H1 (cell line): ENCODE data around the gene EGLN3. TPM values are rescaled to one million over a fixed set of nuclear protein-coding genes. Genes with fewer than 3 reads are reported as not detected.
A peak's percentile ranks its signal among the peaks of the same experiment; 100 is the strongest.

Source experiments
- ASH2L ChIP-seq: fragments of 200-600, 300-600 bp; sonication (generic); IDR thresholded peaks from one replicate; pipeline ENCODE4 v1.7.1; 2017; ENCODE audit warnings: low read length
- BACH1 ChIP-seq: IDR thresholded peaks from 2 replicates; pipeline ENCODE4 v1.6.1; 2012; ENCODE audit warnings: low read length, improper control_type of control experiment
- CHD2 ChIP-seq: IDR thresholded peaks from 2 replicates; pipeline ENCODE4 v1.6.1; 2012; ENCODE audit warnings: low read length, improper control_type of control experiment
- CREB1 ChIP-seq: IDR thresholded peaks from 2 replicates; pipeline ENCODE4 v1.6.1; 2012; ENCODE audit warnings: inconsistent platforms
- CTBP2 ChIP-seq: IDR thresholded peaks from 2 replicates; pipeline ENCODE4 v1.7.0; 2011; ENCODE audit warnings: borderline replicate concordance, mild to moderate bottlenecking, moderate library complexity, mixed read lengths, low read length; ENCODE audit not compliant: insufficient read depth, insufficient read length
- EGR1 ChIP-seq: IDR thresholded peaks from 2 replicates; pipeline ENCODE4 v1.6.1; 2011; ENCODE audit warnings: low read depth, low read length, borderline replicate concordance
- EZH2 ChIP-seq: fragments of 200-600 bp; sonication (generic); IDR thresholded peaks from 2 replicates; pipeline ENCODE4 v1.7.1; 2012; ENCODE audit warnings: low read depth, mild to moderate bottlenecking, moderate library complexity, low read length, inconsistent platforms; ENCODE audit not compliant: severe bottlenecking
- FOSL1 ChIP-seq: IDR thresholded peaks from 2 replicates; pipeline ENCODE4 v1.6.1; 2011; ENCODE audit warnings: mild to moderate bottlenecking, low read depth, low read length, moderate library complexity; ENCODE audit not compliant: insufficient read depth
- KDM4A ChIP-seq: IDR thresholded peaks from one replicate; pipeline ENCODE4 v1.7.1; 2012; ENCODE audit warnings: low read depth, mild to moderate bottlenecking, moderate library complexity, low read length, inconsistent platforms; ENCODE audit not compliant: severe bottlenecking
- NANOG ChIP-seq: IDR thresholded peaks from 2 replicates; pipeline ENCODE4 v1.6.1; 2011; ENCODE audit warnings: low read length, low read depth, mild to moderate bottlenecking, inconsistent platforms; ENCODE audit not compliant: insufficient read depth, poor library complexity, severe bottlenecking
- PHF8 ChIP-seq: fragments of 200-600 bp; sonication (generic); conservative IDR thresholded peaks from 2 replicates; pipeline ENCODE4 v1.7.1; 2012; ENCODE audit warnings: low read depth, mild to moderate bottlenecking, inconsistent platforms, low read length, moderate library complexity
- POLR2A ChIP-seq, 2 experiments: IDR thresholded peaks; 1 replicate in 1 of 2; 2 replicates in 1 of 2; pipeline ENCODE4 v1.6.1; 2011; ENCODE audit warnings: low read depth in 2 of 2, low read length in 2 of 2, mild to moderate bottlenecking in 2 of 2; ENCODE audit errors: control extremely low read depth in 1 of 2
- POU5F1 ChIP-seq: IDR thresholded peaks from 2 replicates; pipeline ENCODE4 v1.6.1; 2011; ENCODE audit warnings: low read depth, mild to moderate bottlenecking, low read length, moderate library complexity
- SIN3A ChIP-seq, 2 experiments: IDR thresholded peaks in 1 of 2; conservative IDR thresholded peaks in 1 of 2; 2 replicates each; pipeline ENCODE4 v1.6.1; 2011 to 2012; ENCODE audit warnings: low read length in 2 of 2, improper control_type of control experiment in 1 of 2, low read depth in 1 of 2, mild to moderate bottlenecking in 1 of 2
- SP2 ChIP-seq: IDR thresholded peaks from 2 replicates; pipeline ENCODE4 v1.6.1; 2012; ENCODE audit warnings: mild to moderate bottlenecking, low read length, inconsistent platforms
- TAF1 ChIP-seq: IDR thresholded peaks from 2 replicates; pipeline ENCODE4 v1.6.1; 2011; ENCODE audit warnings: mild to moderate bottlenecking, low read depth, low read length
- TAF7 ChIP-seq: optimal IDR thresholded peaks from 2 replicates; pipeline ENCODE3; 2011; ENCODE audit warnings: low read depth, mild to moderate bottlenecking, inconsistent platforms, low read length, moderate library complexity, borderline replicate concordance
- TBP ChIP-seq: IDR thresholded peaks from 2 replicates; pipeline ENCODE4 v1.6.1; 2011; ENCODE audit warnings: low read depth, low read length, improper control_type of control experiment
- TCF12 ChIP-seq: IDR thresholded peaks from 2 replicates; pipeline ENCODE4 v1.6.1; 2011; ENCODE audit warnings: low read depth, mild to moderate bottlenecking, low read length
- TEAD4 ChIP-seq: IDR thresholded peaks from 2 replicates; pipeline ENCODE4 v1.6.1; 2012; ENCODE audit warnings: low read depth, low read length, inconsistent platforms, mixed read lengths
- polyA plus RNA-seq, 7 experiments: library from polyadenylated mRNA; depleted of rRNA in 3 of 7; stranded (reverse) in 5 of 7; unstranded in 2 of 7; fragments of >200 nt in 5 of 7; fragments of 200-250 nt in 2 of 7; gene quantifications; 1 replicate in 5 of 7; 2 replicates in 1 of 7; 4 replicates in 1 of 7; pipeline versions ENCODE4 v1.2.1 to v1.2.3, GENCODE V29; 2011 to 2013; ENCODE audit warnings: missing spikeins in 2 of 7, mixed read lengths in 2 of 7
- total RNA-seq: library from RNA; stranded (reverse); fragmentation: NEBNext Ultra II Directional; extraction: Animal tissue kit (Norgen Biotek cat#: 25700); gene quantifications from 2 replicates; pipeline ENCODE4 v1.2.1, GENCODE V29; 2021
- TF ChIP-seq, protein P1 (sequence below): IDR thresholded peaks from 2 replicates; pipeline ENCODE4 v1.6.1; 2012; ENCODE audit warnings: low read length, inconsistent platforms
- TF ChIP-seq, protein P2 (sequence below): IDR thresholded peaks from 2 replicates; pipeline ENCODE4 v1.6.1; 2012; ENCODE audit warnings: inconsistent platforms

EGLN3 gene
- total and polyA plus RNA-seq, 2 of the 8 experiments (the other 6 are each of a cell fraction or from before 2014, with no cell fraction given): 10.6 to 27.3 TPM

DNA sequence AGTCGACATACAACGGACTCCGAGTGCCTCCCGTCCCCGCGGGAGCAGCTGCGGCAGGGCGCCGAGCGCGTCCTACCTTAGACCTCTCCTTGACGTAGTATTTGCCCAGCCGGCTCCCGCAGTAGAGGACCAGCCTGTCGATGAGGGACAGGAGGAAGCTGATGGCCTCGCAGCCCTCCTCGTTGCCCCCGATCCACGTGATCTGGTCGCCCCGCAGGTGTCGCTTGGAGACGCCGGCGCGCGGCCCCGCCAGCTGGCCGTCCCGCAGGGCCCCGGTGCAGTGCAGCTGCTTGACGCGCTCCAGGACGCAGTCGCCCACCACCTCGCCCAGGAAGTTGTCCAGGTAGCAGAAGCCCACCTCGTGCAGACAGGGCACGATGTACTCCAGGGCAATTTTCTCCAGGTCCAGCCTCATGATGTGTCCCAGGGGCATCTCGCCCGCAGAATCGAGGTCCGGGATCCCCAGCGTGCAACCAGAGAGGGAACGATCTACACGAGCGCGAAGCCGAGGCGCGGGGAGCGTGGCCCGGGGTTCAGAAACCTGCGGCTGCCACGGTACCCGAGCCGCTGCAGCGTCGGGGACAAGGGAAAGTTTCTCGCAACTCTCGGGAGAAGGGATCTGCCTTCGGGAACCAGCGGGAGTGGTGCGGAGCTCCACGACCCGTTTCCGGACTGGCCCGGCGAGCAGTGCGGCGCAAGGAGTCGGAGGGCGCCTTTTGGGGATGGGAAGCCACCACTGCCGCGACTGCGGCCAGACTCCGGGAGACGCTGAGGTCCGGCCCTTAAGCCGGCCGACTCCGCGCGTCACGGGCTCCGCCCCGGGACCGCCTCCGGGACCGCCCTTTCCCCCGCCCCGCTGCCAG, at the start of gene EGLN3 (continued):
- TF ChIP-seq EZH2 (no peak), TAF7 (peak; percentile 89), EGR1 (0 out of 2 replicates have a peak, but pooled peaks have one; percentile 28), TEAD4 (no peak), TAF1 (peak; percentile 96), TBP (peak; percentile 95), POU5F1 (no peak), NANOG (no peak), CHD2 (peak; percentile 79; the same call in 1 of the 2 replicates), PHF8 (peak; percentile 67), KDM4A (peak; percentile 88), FOSL1 (no peak), BACH1 (no peak), ASH2L (peak; percentile 66), SIN3A (conservative IDR thresholded peaks at IDR 0.05 in 1 of 2, IDR thresholded peaks at IDR 0.05 in 1 of 2; ENCODE audit: low read depth in 1 of 2, low read length in 2 of 2) (peak in 1 of 2 experiments; percentile 70; a peak in 1 of 4 replicates), POLR2A (IDR thresholded peaks at IDR 0.05; ENCODE audit: control extremely low read depth in 1 of 2, low read depth in 2 of 2, low read length in 2 of 2) (peak; percentile 88 to 99), CTBP2 (no peak), CREB1 (0 out of 2 replicates have a peak, but pooled peaks have one; percentile 53), TCF12 (no peak), SP2 (no peak)
- TF ChIP-seq, protein P1, sequence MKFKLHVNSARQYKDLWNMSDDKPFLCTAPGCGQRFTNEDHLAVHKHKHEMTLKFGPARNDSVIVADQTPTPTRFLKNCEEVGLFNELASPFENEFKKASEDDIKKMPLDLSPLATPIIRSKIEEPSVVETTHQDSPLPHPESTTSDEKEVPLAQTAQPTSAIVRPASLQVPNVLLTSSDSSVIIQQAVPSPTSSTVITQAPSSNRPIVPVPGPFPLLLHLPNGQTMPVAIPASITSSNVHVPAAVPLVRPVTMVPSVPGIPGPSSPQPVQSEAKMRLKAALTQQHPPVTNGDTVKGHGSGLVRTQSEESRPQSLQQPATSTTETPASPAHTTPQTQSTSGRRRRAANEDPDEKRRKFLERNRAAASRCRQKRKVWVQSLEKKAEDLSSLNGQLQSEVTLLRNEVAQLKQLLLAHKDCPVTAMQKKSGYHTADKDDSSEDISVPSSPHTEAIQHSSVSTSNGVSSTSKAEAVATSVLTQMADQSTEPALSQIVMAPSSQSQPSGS: no peak
- TF ChIP-seq, protein P2, sequence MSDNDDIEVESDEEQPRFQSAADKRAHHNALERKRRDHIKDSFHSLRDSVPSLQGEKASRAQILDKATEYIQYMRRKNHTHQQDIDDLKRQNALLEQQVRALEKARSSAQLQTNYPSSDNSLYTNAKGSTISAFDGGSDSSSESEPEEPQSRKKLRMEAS: peak; percentile 80; the same call in 1 of the 2 replicates
